ENCODE results near the gene ADAM11.

ADAM11 gene

DNA sequence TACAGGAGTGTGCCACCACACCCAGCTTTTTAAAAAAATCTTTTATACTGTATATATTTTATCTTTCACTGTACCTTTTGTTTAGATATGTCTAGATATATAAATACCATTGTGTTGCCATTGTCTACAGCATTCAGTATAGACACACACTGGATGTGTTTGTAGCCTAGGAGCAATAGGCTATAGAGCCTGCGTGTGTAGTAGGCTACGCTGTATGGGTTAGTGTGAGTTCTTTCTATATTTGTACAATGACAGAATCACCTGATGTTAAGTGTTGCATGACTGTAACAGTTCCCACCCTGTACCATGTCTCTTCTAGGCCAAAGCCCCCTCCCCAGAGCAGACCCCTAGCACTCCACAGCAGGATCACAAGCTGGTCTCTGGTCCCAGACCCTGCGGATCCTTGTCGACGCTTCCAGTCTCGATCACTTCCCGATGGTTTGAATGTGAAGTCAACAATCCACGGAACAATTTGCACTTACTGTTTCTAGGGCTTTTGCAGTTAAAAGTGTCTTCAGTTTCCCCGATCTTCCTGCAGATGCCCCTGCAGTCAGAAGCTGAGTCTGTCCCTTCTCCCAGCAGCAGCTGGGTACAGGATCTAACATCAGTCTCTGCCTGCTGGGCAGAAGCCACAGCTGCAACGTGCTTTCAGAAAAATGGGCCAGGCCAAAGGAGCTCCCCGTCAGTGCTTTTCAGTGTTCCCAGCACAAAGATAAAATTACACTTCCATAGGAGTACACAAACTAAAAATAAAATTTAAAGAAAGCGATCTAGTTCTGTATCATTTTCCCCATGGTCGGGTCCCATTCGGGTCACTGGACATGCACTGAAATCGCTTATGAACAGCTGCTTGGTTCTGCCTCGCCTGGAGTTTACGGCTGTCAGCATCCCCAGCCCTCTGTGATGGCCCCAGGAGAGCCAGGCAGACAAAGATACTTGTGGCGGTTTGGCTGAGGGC, 35.4 kb downstream of the ADAM11 start:
- H2AFZ ChIP-seq (ENCODE audit: insufficient read depth, low read length, poor library complexity) = no peak overlapping the region
- no peak overlapping the region for H3K4me2 ChIP-seq (ENCODE audit: low read length)
- no peaks in the 10 kb centered on the region for H3K79me2 ChIP-seq (ENCODE audit: control insufficient read depth, insufficient read depth, low read length, poor library complexity)
- no peak overlapping the region for H4K8ac ChIP-seq (ENCODE audit: low read depth, low read length)
- H3K79me1 ChIP-seq (ENCODE audit: low read length) = no peaks in the 10 kb centered on the region
- H2AK5ac ChIP-seq (ENCODE audit: low read length) = no peak overlapping the region
- no peak overlapping the region for H3K9ac ChIP-seq (ENCODE audit: low read length)
- DNase-seq = no peak
- no peak overlapping the region for H3K23ac ChIP-seq (ENCODE audit: low read length)
- H3K27ac ChIP-seq (ENCODE audit: low read depth, low read length) = no peak overlapping the region
- peaks cover 4 to 8% of the 10 kb centered on the region in 2 experiments for H3K36me3 ChIP-seq (ENCODE audit: control insufficient read depth in 1 of 2, insufficient read depth in 2 of 2, low read length in 2 of 2)
- no peak overlapping the region for H2BK12ac ChIP-seq (ENCODE audit: low read length)
- H3K4me3 ChIP-seq (ENCODE audit: low read depth, low read length) = no peak overlapping the region
- no peak overlapping the region for H3K4ac ChIP-seq (ENCODE audit: low read depth, low read length)
- H4K12ac ChIP-seq (ENCODE audit: low read depth, low read length) = no peak overlapping the region
- H3K4me1 ChIP-seq (ENCODE audit: control insufficient read depth in 1 of 2, insufficient read depth in 2 of 2, low read length in 2 of 2) = peaks cover 5 to 10% of the 10 kb centered on the region in 2 experiments
- no peak overlapping the region for H3K14ac ChIP-seq (ENCODE audit: low read length)
- H2BK5ac ChIP-seq (ENCODE audit: low read depth, low read length, poor library complexity) = no peak overlapping the region
- no peaks in the 10 kb centered on the region for H3K27me3 ChIP-seq (ENCODE audit: insufficient read depth, low read length)
- no CpG with 5 or more reads among the region's 18 CpGs for WGBS (ENCODE audit: extremely low coverage, insufficient coverage, insufficient read length)
- H3K18ac ChIP-seq (ENCODE audit: low read length) = no peak overlapping the region
- H2BK120ac ChIP-seq (ENCODE audit: insufficient read depth, low read length, poor library complexity) = no peak overlapping the region
- H3K9me3 ChIP-seq (ENCODE audit: insufficient read depth, low read depth, low read length) = no peaks in the 10 kb centered on the region
- H4K91ac ChIP-seq (ENCODE audit: low read depth, low read length) = no peak overlapping the region

DNA sequence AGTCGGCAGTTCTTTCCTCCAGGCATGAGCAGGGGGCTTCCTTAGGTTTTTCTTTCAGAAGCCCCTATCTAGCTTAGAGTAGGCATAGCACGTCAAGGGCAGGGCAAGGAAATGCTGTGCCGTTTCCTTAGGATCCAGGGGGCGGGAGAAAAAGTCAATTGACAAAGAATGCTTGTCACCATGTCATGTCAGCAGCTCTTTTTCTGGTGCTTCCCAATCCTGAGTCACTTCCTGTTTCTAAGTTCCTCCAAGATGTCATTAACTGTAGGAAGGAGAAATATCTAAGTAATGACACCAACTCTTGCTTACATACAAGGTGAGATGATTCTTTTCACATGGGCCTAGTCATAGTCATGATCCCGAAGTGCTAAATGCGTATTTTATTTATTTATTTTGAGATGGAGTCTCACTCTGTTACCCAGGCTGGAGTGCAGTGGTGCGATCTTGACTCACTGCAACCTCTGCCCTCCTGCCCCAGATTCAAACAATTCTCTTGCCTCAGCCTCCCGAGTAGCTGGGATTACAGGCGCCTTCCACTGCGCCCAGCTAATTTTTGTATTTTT, 36.1 kb downstream of the ADAM11 start:
- H3K27me3 ChIP-seq (ENCODE audit: insufficient read depth, low read length) = no peaks in the 10 kb centered on the region
- no peak overlapping the region for H3K27ac ChIP-seq (ENCODE audit: low read depth, low read length)
- no peak overlapping the region for H4K8ac ChIP-seq (ENCODE audit: low read depth, low read length)
- peaks cover 6 to 8% of the 10 kb centered on the region in 2 experiments for H3K36me3 ChIP-seq (ENCODE audit: control insufficient read depth in 1 of 2, insufficient read depth in 2 of 2, low read length in 2 of 2)
- no peak overlapping the region for H3K9ac ChIP-seq (ENCODE audit: low read length)
- H3K4me3 ChIP-seq (ENCODE audit: low read depth, low read length) = no peak overlapping the region
- no peak overlapping the region for H2BK12ac ChIP-seq (ENCODE audit: low read length)
- H4K12ac ChIP-seq (ENCODE audit: low read depth, low read length) = no peak overlapping the region
- H3K79me1 ChIP-seq (ENCODE audit: low read length) = no peaks in the 10 kb centered on the region
- H2AK5ac ChIP-seq (ENCODE audit: low read length) = no peak overlapping the region
- DNase-seq = peak; percentile 44 to 64
- H3K9me3 ChIP-seq (ENCODE audit: insufficient read depth, low read depth, low read length) = no peaks in the 10 kb centered on the region
- H2AFZ ChIP-seq (ENCODE audit: insufficient read depth, low read length, poor library complexity) = no peak overlapping the region
- no peak overlapping the region for H3K4me2 ChIP-seq (ENCODE audit: low read length)
- H3K18ac ChIP-seq (ENCODE audit: low read length) = no peak overlapping the region
- H3K14ac ChIP-seq (ENCODE audit: low read length) = no peak overlapping the region
- H4K91ac ChIP-seq (ENCODE audit: low read depth, low read length) = no peak overlapping the region
- no peak overlapping the region for H3K23ac ChIP-seq (ENCODE audit: low read length)
- H3K4me1 ChIP-seq (ENCODE audit: control insufficient read depth in 1 of 2, insufficient read depth in 2 of 2, low read length in 2 of 2) = peaks cover 5 to 10% of the 10 kb centered on the region in 2 experiments
- H3K4ac ChIP-seq (ENCODE audit: low read depth, low read length) = no peak overlapping the region
- no peak overlapping the region for H2BK5ac ChIP-seq (ENCODE audit: low read depth, low read length, poor library complexity)
- WGBS (ENCODE audit: extremely low coverage, insufficient coverage, insufficient read length) = no CpG with 5 or more reads among the region's 10 CpGs
- H3K79me2 ChIP-seq (ENCODE audit: control insufficient read depth, insufficient read depth, low read length, poor library complexity) = no peaks in the 10 kb centered on the region
- no peak overlapping the region for H2BK120ac ChIP-seq (ENCODE audit: insufficient read depth, low read length, poor library complexity)

DNA sequence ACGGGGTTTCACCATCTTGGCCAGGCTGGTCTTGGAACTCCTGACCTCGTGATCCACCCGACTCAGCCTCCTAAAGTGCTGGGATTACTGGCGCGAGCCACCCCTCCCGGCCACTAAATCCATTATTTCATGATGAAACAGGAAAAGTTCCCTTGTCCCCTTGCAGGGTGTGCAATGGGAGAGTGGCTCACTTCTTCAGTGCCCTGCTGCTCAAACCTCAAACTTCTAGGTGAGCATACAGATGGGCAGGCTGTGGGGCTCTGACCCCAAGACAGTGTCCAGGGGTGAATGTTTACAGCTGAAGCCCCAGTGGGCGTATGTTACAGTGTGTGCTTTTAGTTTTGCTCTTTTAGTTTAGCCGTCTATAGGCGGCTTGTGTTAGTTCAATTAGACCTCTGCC, 36.6 kb downstream of the ADAM11 start:
- H4K12ac ChIP-seq (ENCODE audit: low read depth, low read length) = no peak overlapping the region
- no peak overlapping the region for H4K91ac ChIP-seq (ENCODE audit: low read depth, low read length)
- WGBS (ENCODE audit: extremely low coverage, insufficient coverage, insufficient read length) = no CpG with 5 or more reads among the region's 9 CpGs
- H3K4me2 ChIP-seq (ENCODE audit: low read length) = no peak overlapping the region
- H3K36me3 ChIP-seq (ENCODE audit: control insufficient read depth in 1 of 2, insufficient read depth in 2 of 2, low read length in 2 of 2) = peaks cover 6 to 8% of the 10 kb centered on the region in 2 experiments
- H3K9ac ChIP-seq (ENCODE audit: low read length) = no peak overlapping the region
- no peak overlapping the region for H3K4me3 ChIP-seq (ENCODE audit: low read depth, low read length)
- H3K18ac ChIP-seq (ENCODE audit: low read length) = no peak overlapping the region
- H3K79me2 ChIP-seq (ENCODE audit: control insufficient read depth, insufficient read depth, low read length, poor library complexity) = no peaks in the 10 kb centered on the region
- no peak overlapping the region for H3K14ac ChIP-seq (ENCODE audit: low read length)
- no peak overlapping the region for H3K27ac ChIP-seq (ENCODE audit: low read depth, low read length)
- no peak overlapping the region for H2AFZ ChIP-seq (ENCODE audit: insufficient read depth, low read length, poor library complexity)
- H3K4ac ChIP-seq (ENCODE audit: low read depth, low read length) = no peak overlapping the region
- no peak overlapping the region for H2BK5ac ChIP-seq (ENCODE audit: low read depth, low read length, poor library complexity)
- no peaks in the 10 kb centered on the region for H3K79me1 ChIP-seq (ENCODE audit: low read length)
- no peak overlapping the region for H2BK120ac ChIP-seq (ENCODE audit: insufficient read depth, low read length, poor library complexity)
- peaks cover 5 to 10% of the 10 kb centered on the region in 2 experiments for H3K4me1 ChIP-seq (ENCODE audit: control insufficient read depth in 1 of 2, insufficient read depth in 2 of 2, low read length in 2 of 2)
- DNase-seq = no peak
- H2BK12ac ChIP-seq (ENCODE audit: low read length) = no peak overlapping the region
- H2AK5ac ChIP-seq (ENCODE audit: low read length) = no peak overlapping the region
- H3K23ac ChIP-seq (ENCODE audit: low read length) = no peak overlapping the region
- no peak overlapping the region for H4K8ac ChIP-seq (ENCODE audit: low read depth, low read length)
- H3K9me3 ChIP-seq (ENCODE audit: insufficient read depth, low read depth, low read length) = no peaks in the 10 kb centered on the region
- H3K27me3 ChIP-seq (ENCODE audit: insufficient read depth, low read length) = no peaks in the 10 kb centered on the region

- H3K79me2 ChIP-seq (ENCODE audit: control insufficient read depth, insufficient read depth, low read length, poor library complexity) = no peaks in the 10 kb centered on the region
- no peaks in the 10 kb centered on the region for H3K27me3 ChIP-seq (ENCODE audit: insufficient read depth, low read length)
- no peak overlapping the region for H2AFZ ChIP-seq (ENCODE audit: insufficient read depth, low read length, poor library complexity)
- no peak overlapping the region for H3K14ac ChIP-seq (ENCODE audit: low read length)
- no peak overlapping the region for H3K4me3 ChIP-seq (ENCODE audit: low read depth, low read length)
- H2AK5ac ChIP-seq (ENCODE audit: low read length) = no peak overlapping the region
- no peak overlapping the region for H4K8ac ChIP-seq (ENCODE audit: low read depth, low read length)
- H4K91ac ChIP-seq (ENCODE audit: low read depth, low read length) = no peak overlapping the region
- H4K12ac ChIP-seq (ENCODE audit: low read depth, low read length) = no peak overlapping the region
- no peak overlapping the region for H3K18ac ChIP-seq (ENCODE audit: low read length)
- H3K9me3 ChIP-seq (ENCODE audit: insufficient read depth, low read depth, low read length) = no peaks in the 10 kb centered on the region
- H2BK12ac ChIP-seq (ENCODE audit: low read length) = no peak overlapping the region
- no peaks in the 10 kb centered on the region for H3K79me1 ChIP-seq (ENCODE audit: low read length)
- no peak overlapping the region for H2BK5ac ChIP-seq (ENCODE audit: low read depth, low read length, poor library complexity)
- H3K9ac ChIP-seq (ENCODE audit: low read length) = no peak overlapping the region
- H3K4me2 ChIP-seq (ENCODE audit: low read length) = no peak overlapping the region
- peaks cover 5 to 10% of the 10 kb centered on the region in 2 experiments for H3K4me1 ChIP-seq (ENCODE audit: control insufficient read depth in 1 of 2, insufficient read depth in 2 of 2, low read length in 2 of 2)
- no CpG with 5 or more reads among the region's 10 CpGs for WGBS (ENCODE audit: extremely low coverage, insufficient coverage, insufficient read length)
- no peak for DNase-seq
- H2BK120ac ChIP-seq (ENCODE audit: insufficient read depth, low read length, poor library complexity) = no peak overlapping the region
- H3K27ac ChIP-seq (ENCODE audit: low read depth, low read length) = no peak overlapping the region
- no peak overlapping the region for H3K23ac ChIP-seq (ENCODE audit: low read length)
- no peak overlapping the region for H3K4ac ChIP-seq (ENCODE audit: low read depth, low read length)
- peaks cover 6 to 10% of the 10 kb centered on the region in 2 experiments for H3K36me3 ChIP-seq (ENCODE audit: control insufficient read depth in 1 of 2, insufficient read depth in 2 of 2, low read length in 2 of 2)
These were observed 37.1 kb downstream of the ADAM11 start for GRCh38 chr17:44795928-44796327.

Measured in trophoblast cell (in vitro differentiated cells and primary cell).